ENCODE measurements around the gene RRAGD.

RRAGD gene

GRCh38 chr6:89351671-89352277 lies 60.3 kb downstream of the RRAGD start:
- Histone ChIP-seq H3K27ac (peak overlapping the region; percentile 96 to 100 (median 99)), H3K9me3 (replicated peaks in 1 of 11) (no peaks in the 10 kb centered on the region)

GRCh38 chr6:89350281-89350966 lies 61.6 kb downstream of the RRAGD start:
- peaks cover 0 to 35% (median 17%) of the 10 kb centered on the region in 11 experiments; a peak in 10 of 22 replicates for H3K36me3 ChIP-seq
- peak in 2 of 11 experiments; percentile 73 to 74; a peak in 4 of 22 replicates for TF ChIP-seq Cebpa-rat (IDR thresholded peaks at IDR 0.05)
- H3K27ac ChIP-seq: peak overlapping the region; percentile 96 to 100 (median 99)
- peak overlapping the region; percentile 97 to 100 (median 99) for H3K9ac ChIP-seq
- no peaks in the 10 kb centered on the region for H3K9me3 ChIP-seq (replicated peaks in 1 of 11)
- H3K27me3 ChIP-seq: no peaks in the 10 kb centered on the region
- peak overlapping the region; percentile 74 to 92 (median 87); a peak in 21 of 22 replicates for H3K4me2 ChIP-seq
- peaks cover 51 to 65% (median 59%) of the 10 kb centered on the region in 10 experiments for H3K4me1 ChIP-seq
- H4K20me1 ChIP-seq: peaks cover 16 to 48% (median 32%) of the 10 kb centered on the region in 11 experiments; a peak in 19 of 22 replicates
- H3K4me3 ChIP-seq: peak overlapping the region; percentile 72 to 87 (median 80)

More at GRCh38 chr6:89351671-89352277, 60.3 kb downstream of the RRAGD start:
- no peak for TF ChIP-seq Cebpa-rat (IDR thresholded peaks at IDR 0.05)
- peak overlapping the region; percentile 97 to 100 (median 99) for H3K9ac ChIP-seq
- H3K4me3 ChIP-seq: peak overlapping the region; percentile 72 to 87 (median 80)
- H4K20me1 ChIP-seq: peaks cover 3 to 34% (median 19%) of the 10 kb centered on the region in 11 experiments; a peak in 19 of 22 replicates
- H3K36me3 ChIP-seq: peaks cover 0 to 25% (median 9%) of the 10 kb centered on the region in 11 experiments; a peak in 9 of 22 replicates
- H3K4me1 ChIP-seq: peaks cover 48 to 68% (median 54%) of the 10 kb centered on the region in 10 experiments
- H3K4me2 ChIP-seq: peak overlapping the region; percentile 51 to 92 (median 81); a peak in 21 of 22 replicates
- H3K27me3 ChIP-seq: no peaks in the 10 kb centered on the region

GRCh38 chr6:89348372-89348771 lies 63.7 kb downstream of the RRAGD start:
- Histone ChIP-seq H3K27ac (peak overlapping the region; percentile 42 to 100 (median 99); a peak in 21 of 22 replicates), H3K4me2 (peak overlapping the region; percentile 74 to 92 (median 87))

GRCh38 chr6:89347825-89348224 lies 64.2 kb downstream of the RRAGD start:
- peaks cover 32 to 74% (median 58%) of the 10 kb centered on the region in 11 experiments; a peak in 20 of 22 replicates for H4K20me1 ChIP-seq
- H3K4me2 ChIP-seq: peak overlapping the region; percentile 74 to 92 (median 87)
- no peaks in the 10 kb centered on the region for H3K27me3 ChIP-seq
- peak overlapping the region in 6 of 10 experiments; percentile 16 to 86 (median 59); a peak in 9 of 20 replicates for H3K4me3 ChIP-seq
- peaks cover 0 to 56% (median 18%) of the 10 kb centered on the region in 11 experiments; a peak in 10 of 22 replicates for H3K36me3 ChIP-seq
- H3K4me1 ChIP-seq: peaks cover 40 to 61% (median 49%) of the 10 kb centered on the region in 10 experiments
- peak overlapping the region in 10 of 11 experiments; percentile 30 to 99 (median 66); a peak in 14 of 22 replicates for H3K9ac ChIP-seq
- no peaks in the 10 kb centered on the region for H3K9me3 ChIP-seq (replicated peaks in 1 of 11)
- H3K27ac ChIP-seq: peak overlapping the region; percentile 42 to 100 (median 99); a peak in 21 of 22 replicates
- no peak for TF ChIP-seq Cebpa-rat (IDR thresholded peaks at IDR 0.05)

More at GRCh38 chr6:89348372-89348771, 63.7 kb downstream of the RRAGD start:
- Histone ChIP-seq H3K4me1 (peaks cover 40 to 62% (median 50%) of the 10 kb centered on the region in 10 experiments), H3K9me3 (replicated peaks in 1 of 11) (no peaks in the 10 kb centered on the region), H3K36me3 (peaks cover 0 to 50% (median 18%) of the 10 kb centered on the region in 11 experiments; a peak in 10 of 22 replicates), H4K20me1 (peaks cover 32 to 68% (median 52%) of the 10 kb centered on the region in 11 experiments; a peak in 20 of 22 replicates), H3K27me3 (no peaks in the 10 kb centered on the region), H3K9ac (peak overlapping the region; percentile 39 to 100 (median 99); a peak in 17 of 22 replicates), H3K4me3 (peak overlapping the region in 8 of 10 experiments; percentile 31 to 86 (median 80); a peak in 11 of 20 replicates)
- TF ChIP-seq Cebpa-rat (IDR thresholded peaks at IDR 0.05): no peak

- Histone ChIP-seq H3K36me3 (peaks cover 7 to 69% (median 26%) of the 10 kb centered on the region in 11 experiments; a peak in 21 of 22 replicates), H3K9me3 (replicated peaks in 1 of 11) (no peaks in the 10 kb centered on the region), H3K4me2 (peak overlapping the region in 9 of 11 experiments; percentile 7 to 92 (median 87); a peak in 15 of 22 replicates), H4K20me1 (peaks cover 39 to 85% (median 68%) of the 10 kb centered on the region in 11 experiments; a peak in 20 of 22 replicates), H3K27me3 (no peaks in the 10 kb centered on the region), H3K9ac (no peak overlapping the region), H3K27ac (peak overlapping the region in 6 of 11 experiments; percentile 9 to 99 (median 30); a peak in 8 of 22 replicates), H3K4me3 (no peak overlapping the region), H3K4me1 (peaks cover 40 to 61% (median 49%) of the 10 kb centered on the region in 10 experiments)
- TF ChIP-seq Cebpa-rat (IDR thresholded peaks at IDR 0.05): no peak
These were observed 65.6 kb downstream of the RRAGD start for GRCh38 chr6:89346433-89346832.

- Histone ChIP-seq H3K4me3 (no peak overlapping the region), H3K9me3 (replicated peaks in 1 of 11) (no peaks in the 10 kb centered on the region), H3K27me3 (no peaks in the 10 kb centered on the region), H3K27ac (no peak overlapping the region), H3K4me2 (no peak overlapping the region), H4K20me1 (peaks cover 25 to 89% (median 72%) of the 10 kb centered on the region in 11 experiments; a peak in 20 of 22 replicates), H3K4me1 (peaks cover 0 to 13% (median 2%) of the 10 kb centered on the region in 10 experiments; a peak in 8 of 20 replicates), H3K36me3 (peaks cover 45 to 88% (median 68%) of the 10 kb centered on the region in 11 experiments), H3K9ac (no peak overlapping the region)
- no peak for TF ChIP-seq Cebpa-rat (IDR thresholded peaks at IDR 0.05)
These were observed 72.5 kb downstream of the RRAGD start for GRCh38 chr6:89339565-89339964.

- Histone ChIP-seq H3K36me3 (peaks cover 59 to 94% (median 80%) of the 10 kb centered on the region in 11 experiments), H4K20me1 (peaks cover 9 to 68% (median 43%) of the 10 kb centered on the region in 11 experiments; a peak in 17 of 22 replicates), H3K4me3 (no peak overlapping the region), H3K27ac (no peak overlapping the region), H3K9me3 (replicated peaks in 1 of 11) (no peaks in the 10 kb centered on the region), H3K27me3 (no peaks in the 10 kb centered on the region), H3K4me2 (no peak overlapping the region), H3K4me1 (peaks cover 0 to 5% (median 0%) of the 10 kb centered on the region in 10 experiments; a peak in 3 of 20 replicates), H3K9ac (no peak overlapping the region)
- no peak for TF ChIP-seq Cebpa-rat (IDR thresholded peaks at IDR 0.05)
These were observed 76.9 kb downstream of the RRAGD start for GRCh38 chr6:89335164-89335563.

GRCh38 chr6:89330910-89331309 lies 81.2 kb downstream of the RRAGD start:
- Histone ChIP-seq H3K4me1 (no peaks in the 10 kb centered on the region), H4K20me1 (peaks cover 0 to 39% (median 19%) of the 10 kb centered on the region in 11 experiments; a peak in 14 of 22 replicates), H3K4me3 (no peak overlapping the region), H3K36me3 (peaks cover 71 to 99% (median 84%) of the 10 kb centered on the region in 11 experiments), H3K27me3 (no peaks in the 10 kb centered on the region), H3K27ac (no peak overlapping the region), H3K9ac (no peak overlapping the region), H3K9me3 (replicated peaks in 1 of 11) (no peaks in the 10 kb centered on the region), H3K4me2 (no peak overlapping the region)
- TF ChIP-seq Cebpa-rat (IDR thresholded peaks at IDR 0.05): no peak

Measured in BLaER1 treated with 17β-estradiol and CSF1 and Interleukin-3, amounts not matched to agents 10 nM and 100 nM (cell line).